ENCODE measurements around the gene KRTAP12-2. TPM values are rescaled to one million over a fixed set of nuclear protein-coding genes. Genes with fewer than 3 reads are reported as not detected.

The KRTAP12-2 gene, protein sequence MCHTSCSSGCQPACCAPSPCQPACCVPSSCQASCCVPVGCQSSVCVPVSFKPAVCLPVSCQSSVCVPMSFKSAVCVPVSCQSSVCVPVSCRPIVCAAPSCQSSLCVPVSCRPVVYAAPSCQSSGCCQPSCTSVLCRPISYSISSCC
- total RNA-seq (2022) (not detected in 2 replicates), Bru-seq, nascent RNA (not detected), BruChase-seq, experiment 1, labeled RNA remaining after a 6-hour chase (not detected), BruChase-seq, experiment 2, labeled RNA remaining after a 2-hour chase (not detected)
- long read RNA-seq = 0 reads

DNA sequence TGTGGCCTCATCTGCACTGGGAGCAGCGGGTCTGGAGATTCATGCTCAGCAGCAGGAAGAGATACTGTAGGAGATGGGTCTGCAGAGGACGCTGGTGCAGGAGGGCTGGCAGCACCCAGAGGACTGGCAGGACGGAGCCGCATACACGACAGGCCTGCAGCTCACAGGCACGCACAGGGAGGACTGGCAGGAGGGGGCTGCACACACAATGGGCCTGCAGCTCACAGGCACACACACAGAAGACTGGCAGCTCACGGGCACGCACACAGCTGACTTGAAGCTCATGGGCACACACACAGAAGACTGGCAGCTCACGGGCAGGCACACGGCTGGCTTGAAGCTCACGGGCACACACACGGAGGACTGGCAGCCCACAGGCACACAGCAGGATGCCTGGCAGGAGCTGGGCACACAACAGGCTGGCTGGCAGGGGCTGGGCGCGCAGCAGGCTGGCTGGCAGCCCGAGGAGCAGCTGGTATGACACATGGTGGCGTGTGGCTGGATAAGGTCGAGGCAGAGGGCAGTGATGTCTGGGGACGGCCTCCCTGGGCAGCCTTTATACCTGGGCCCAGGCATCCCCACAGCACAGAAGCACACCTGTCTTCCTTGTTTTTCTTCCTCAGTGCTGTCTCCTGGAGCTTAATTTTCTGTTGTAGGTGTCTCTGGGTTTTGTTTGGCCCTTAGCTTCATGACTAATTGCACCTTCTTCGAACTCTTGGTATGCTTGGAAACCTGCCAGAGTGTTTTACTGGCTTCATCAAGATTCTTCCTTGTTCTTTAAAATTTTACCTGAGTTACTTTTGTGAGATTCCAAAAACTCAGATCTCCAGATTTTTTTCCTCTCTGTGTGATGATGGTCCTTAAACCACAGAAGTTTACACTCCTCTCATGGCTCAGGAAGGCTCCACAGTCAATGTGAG is at the start of gene KRTAP12-2:
KRTAP12-2 (minus strand) TSS at position 527 of the 920 bp plus-strand sequence; CDS start at position 486, 41 bp downstream.
- peak; percentile 14 for DNase-seq
- BruUV-seq (replicated peaks) = no TSS peak
- Mint-ChIP-seq H3K4me3 (ENCODE audit: low read depth, unreplicated experiment) (no peak within 1 kb of the TSS), H3K27me3 (ENCODE audit: unreplicated experiment) (peaks cover 49% of the 10 kb centered on the region), H3K27ac (ENCODE audit: unreplicated experiment) (no peak within 1 kb of the TSS), H3K36me3 (ENCODE audit: insufficient read depth, unreplicated experiment) (no peaks in the 10 kb centered on the region), H3K9me3 (ENCODE audit: low read depth, unreplicated experiment) (peaks cover 2% of the 10 kb centered on the region), H3K4me1 (ENCODE audit: low read depth, unreplicated experiment) (no peaks in the 10 kb centered on the region)
- TF ChIP-seq, protein P1, sequence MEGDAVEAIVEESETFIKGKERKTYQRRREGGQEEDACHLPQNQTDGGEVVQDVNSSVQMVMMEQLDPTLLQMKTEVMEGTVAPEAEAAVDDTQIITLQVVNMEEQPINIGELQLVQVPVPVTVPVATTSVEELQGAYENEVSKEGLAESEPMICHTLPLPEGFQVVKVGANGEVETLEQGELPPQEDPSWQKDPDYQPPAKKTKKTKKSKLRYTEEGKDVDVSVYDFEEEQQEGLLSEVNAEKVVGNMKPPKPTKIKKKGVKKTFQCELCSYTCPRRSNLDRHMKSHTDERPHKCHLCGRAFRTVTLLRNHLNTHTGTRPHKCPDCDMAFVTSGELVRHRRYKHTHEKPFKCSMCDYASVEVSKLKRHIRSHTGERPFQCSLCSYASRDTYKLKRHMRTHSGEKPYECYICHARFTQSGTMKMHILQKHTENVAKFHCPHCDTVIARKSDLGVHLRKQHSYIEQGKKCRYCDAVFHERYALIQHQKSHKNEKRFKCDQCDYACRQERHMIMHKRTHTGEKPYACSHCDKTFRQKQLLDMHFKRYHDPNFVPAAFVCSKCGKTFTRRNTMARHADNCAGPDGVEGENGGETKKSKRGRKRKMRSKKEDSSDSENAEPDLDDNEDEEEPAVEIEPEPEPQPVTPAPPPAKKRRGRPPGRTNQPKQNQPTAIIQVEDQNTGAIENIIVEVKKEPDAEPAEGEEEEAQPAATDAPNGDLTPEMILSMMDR (IDR thresholded peaks at IDR 0.05; ENCODE audit: unreplicated experiment) = no peak
- CTCF ChIA-PET = interaction anchor here (0.7 kb wide), 1 partner anchor 76 kb away, joined by 3 read pairs; no protein-coding TSS in a partner anchor
- intact Hi-C loops (cut with micrococcal nuclease; ENCODE audit: unreplicated experiment) = no loop called here

DNA sequence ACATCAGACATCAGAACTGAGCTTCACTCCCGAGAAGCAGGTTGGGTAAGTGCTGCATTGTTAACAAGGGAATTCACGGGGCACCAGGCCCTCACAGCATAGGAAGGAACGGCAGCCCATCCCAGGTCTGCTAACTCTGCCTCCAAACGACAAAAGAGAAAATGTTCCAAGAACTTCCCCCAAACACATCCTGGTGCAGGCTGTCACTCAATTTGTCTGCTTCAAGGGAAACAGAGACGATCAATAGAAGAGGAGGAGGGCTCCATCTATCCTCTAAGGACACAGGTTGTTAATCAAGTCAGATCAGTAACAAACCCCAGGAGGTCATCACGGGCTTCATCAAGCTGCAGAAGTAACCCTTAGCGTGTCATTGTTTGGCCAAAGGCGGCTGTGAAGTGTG is 48.2 kb upstream of the KRTAP12-2 start:
- Mint-ChIP-seq H3K4me1 (ENCODE audit: low read depth, unreplicated experiment) (no peaks in the 10 kb centered on the region), H3K4me3 (ENCODE audit: low read depth, unreplicated experiment) (no peak overlapping the region), H3K9me3 (ENCODE audit: low read depth, unreplicated experiment) (no peaks in the 10 kb centered on the region), H3K27ac (ENCODE audit: unreplicated experiment) (no peak overlapping the region), H3K27me3 (ENCODE audit: unreplicated experiment) (peaks cover 89% of the 10 kb centered on the region), H3K36me3 (ENCODE audit: insufficient read depth, unreplicated experiment) (no peaks in the 10 kb centered on the region)
- intact Hi-C loops (cut with micrococcal nuclease; ENCODE audit: unreplicated experiment) = no loop called here
- BruUV-seq (replicated peaks) = no TSS peak
- CTCF ChIA-PET = no interaction called here
- TF ChIP-seq, protein P1 (IDR thresholded peaks at IDR 0.05; ENCODE audit: unreplicated experiment) = no peak
- DNase-seq = no peak

DNA sequence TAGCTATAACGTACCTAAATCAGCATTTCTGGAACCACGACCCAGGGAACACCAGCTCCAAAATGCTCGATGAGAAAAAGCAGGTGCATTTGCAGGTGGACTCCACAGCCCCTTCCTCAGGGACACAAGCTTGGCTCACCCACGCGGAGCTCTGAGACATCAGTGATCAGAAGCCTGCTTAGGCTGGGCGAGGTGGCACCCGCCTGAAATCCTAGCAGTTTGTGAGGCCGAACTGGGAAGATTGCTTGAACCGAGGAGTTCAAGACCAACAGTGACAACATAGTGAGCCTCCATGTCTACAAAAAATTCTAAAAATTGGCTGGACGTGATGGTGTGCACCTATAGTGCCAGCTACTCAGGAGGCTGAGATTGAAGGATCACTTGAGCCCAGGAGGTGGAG is 47.1 kb upstream of the KRTAP12-2 start:
- Mint-ChIP-seq H3K9me3 (ENCODE audit: low read depth, unreplicated experiment) (no peaks in the 10 kb centered on the region), H3K27ac (ENCODE audit: unreplicated experiment) (no peak overlapping the region), H3K4me3 (ENCODE audit: low read depth, unreplicated experiment) (no peak overlapping the region), H3K27me3 (ENCODE audit: unreplicated experiment) (peaks cover 87% of the 10 kb centered on the region), H3K4me1 (ENCODE audit: low read depth, unreplicated experiment) (no peaks in the 10 kb centered on the region), H3K36me3 (ENCODE audit: insufficient read depth, unreplicated experiment) (no peaks in the 10 kb centered on the region)
- DNase-seq = no peak
- intact Hi-C loops (cut with micrococcal nuclease; ENCODE audit: unreplicated experiment) = no loop called here
- TF ChIP-seq, protein P1 (IDR thresholded peaks at IDR 0.05; ENCODE audit: unreplicated experiment) = no peak
- CTCF ChIA-PET = no interaction called here
- BruUV-seq (replicated peaks) = no TSS peak

DNA sequence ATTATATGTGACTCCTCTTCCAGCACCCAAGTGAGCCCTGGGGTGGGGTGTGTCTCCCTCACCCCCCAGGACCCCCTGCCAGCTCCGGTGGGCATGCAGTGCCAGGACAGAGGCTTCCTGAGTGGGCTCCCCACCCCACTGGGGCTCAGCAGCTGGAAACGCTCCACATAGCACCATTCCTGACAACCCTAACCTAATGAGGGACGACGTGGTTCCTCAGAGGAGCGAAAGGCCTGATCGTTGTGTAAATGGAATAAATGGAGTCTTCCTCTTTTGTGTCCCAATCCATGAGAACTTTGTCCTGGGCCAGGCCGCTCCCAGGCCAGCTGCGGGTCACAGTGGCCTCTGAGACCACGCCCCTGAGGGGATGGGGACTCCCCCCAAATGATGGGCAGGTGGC is 46.4 kb upstream of the KRTAP12-2 start:
- DNase-seq = no peak
- TF ChIP-seq, protein P1 (IDR thresholded peaks at IDR 0.05; ENCODE audit: unreplicated experiment) = no peak
- H3K27me3 Mint-ChIP-seq (ENCODE audit: unreplicated experiment) = peaks cover 87% of the 10 kb centered on the region
- CTCF ChIA-PET = no interaction called here
- H3K36me3 Mint-ChIP-seq (ENCODE audit: insufficient read depth, unreplicated experiment) = no peaks in the 10 kb centered on the region
- no peak overlapping the region for H3K4me3 Mint-ChIP-seq (ENCODE audit: low read depth, unreplicated experiment)
- intact Hi-C loops (cut with micrococcal nuclease; ENCODE audit: unreplicated experiment) = no loop called here
- H3K4me1 Mint-ChIP-seq (ENCODE audit: low read depth, unreplicated experiment) = no peaks in the 10 kb centered on the region
- no peak overlapping the region for H3K27ac Mint-ChIP-seq (ENCODE audit: unreplicated experiment)
- H3K9me3 Mint-ChIP-seq (ENCODE audit: low read depth, unreplicated experiment) = no peaks in the 10 kb centered on the region
- no TSS peak for BruUV-seq (replicated peaks)
